HepG2 (cell line): Measurements from ENCODE around the gene PGPEP1. TPM values are rescaled to one million over a fixed set of nuclear protein-coding genes. Genes with fewer than 3 reads are reported as not detected.

Source experiments
- ADNP ChIP-seq: sonication (generic); formaldehyde crosslinking; IDR thresholded peaks from 2 replicates; pipeline ENCODE4 v1.4.0; 2020; ENCODE audit warnings: missing genetic modification reagents
- AFF4 ChIP-seq: sonication (generic); formaldehyde crosslinking; IDR thresholded peaks from 2 replicates; pipeline ENCODE4 v1.4.0; 2020; ENCODE audit warnings: missing genetic modification reagents
- ATM ChIP-seq: fragments of 450-650 bp; IDR thresholded peaks from 2 replicates; pipeline ENCODE4 v1.7.1; 2017; ENCODE audit warnings: mild to moderate bottlenecking, borderline replicate concordance
- BATF2 ChIP-seq: sonication (generic); formaldehyde crosslinking; IDR thresholded peaks from 2 replicates; pipeline ENCODE4 v1.8.0; 2022; ENCODE audit warnings: mild to moderate bottlenecking, missing genetic modification reagents, moderate library complexity
- ELF4 ChIP-seq: sonication (generic); formaldehyde crosslinking; IDR thresholded peaks from 2 replicates; pipeline ENCODE4 v1.5.0; 2020; ENCODE audit warnings: missing genetic modification reagents, mild to moderate bottlenecking, moderate library complexity, borderline replicate concordance
- FOXJ3 ChIP-seq: sonication (generic); formaldehyde crosslinking; IDR thresholded peaks from 2 replicates; pipeline ENCODE4 v1.4.0; 2020; ENCODE audit warnings: missing genetic modification reagents, mild to moderate bottlenecking, borderline replicate concordance
- KDM3A ChIP-seq: IDR thresholded peaks from 2 replicates; pipeline ENCODE4 v1.6.1; 2018; ENCODE audit warnings: low read depth, missing compliant biosample characterization
- KLF12 ChIP-seq: sonication (generic); formaldehyde crosslinking; IDR thresholded peaks from 2 replicates; pipeline ENCODE4 v1.4.0; 2020; ENCODE audit warnings: missing genetic modification reagents, borderline replicate concordance
- MAFK ChIP-seq, 2 experiments: IDR thresholded peaks in 1 of 2; conservative IDR thresholded peaks in 1 of 2; 2 replicates each; pipeline ENCODE4 v1.6.1; 2011; ENCODE audit warnings: improper control_type of control experiment in 2 of 2, low read length in 2 of 2
- MAZ ChIP-seq, 2 experiments: sonication (generic) in 1 of 2; formaldehyde crosslinking in 1 of 2; IDR thresholded peaks; 2 replicates each; pipeline versions ENCODE4 v1.5.0 to v1.6.1; 2012 to 2020; ENCODE audit warnings: low read depth in 2 of 2, mild to moderate bottlenecking in 2 of 2, borderline replicate concordance in 1 of 2, improper control_type of control experiment in 1 of 2, low read length in 1 of 2, missing genetic modification reagents in 1 of 2, moderate library complexity in 1 of 2
- NR2C2 ChIP-seq: sonication (generic); formaldehyde crosslinking; IDR thresholded peaks from 2 replicates; pipeline ENCODE4 v1.4.0; 2020; ENCODE audit warnings: missing genetic modification reagents, mild to moderate bottlenecking, moderate library complexity, borderline replicate concordance
- TBX2 ChIP-seq: sonication (generic); formaldehyde crosslinking; IDR thresholded peaks from 2 replicates; pipeline ENCODE4 v1.5.0; 2020; ENCODE audit warnings: missing genetic modification reagents, mild to moderate bottlenecking, borderline replicate concordance
- ZBTB10 ChIP-seq: sonication (generic); formaldehyde crosslinking; IDR thresholded peaks from 2 replicates; pipeline ENCODE4 v1.4.0; 2020; ENCODE audit warnings: missing genetic modification reagents, borderline replicate concordance
- ZBTB33 ChIP-seq: sonication (generic); formaldehyde crosslinking; IDR thresholded peaks from 2 replicates; pipeline ENCODE4 v1.4.0; 2020; ENCODE audit warnings: missing genetic modification reagents
- ZFP36L2 ChIP-seq: sonication (generic); formaldehyde crosslinking; IDR thresholded peaks from 2 replicates; pipeline ENCODE4 v1.4.0; 2020; ENCODE audit warnings: missing genetic modification reagents
- ZNF562 ChIP-seq: sonication (generic); formaldehyde crosslinking; IDR thresholded peaks from 2 replicates; pipeline ENCODE4 v1.8.0; 2022; ENCODE audit warnings: missing genetic modification reagents, borderline replicate concordance
- ZNF761 ChIP-seq: sonication (generic); formaldehyde crosslinking; conservative IDR thresholded peaks from 2 replicates; pipeline ENCODE4 v1.4.0; 2020; ENCODE audit warnings: mild to moderate bottlenecking, missing genetic modification reagents
- ZNF839 ChIP-seq: sonication (generic); formaldehyde crosslinking; IDR thresholded peaks from 2 replicates; pipeline ENCODE4 v1.4.0; 2020; ENCODE audit warnings: missing genetic modification reagents, mild to moderate bottlenecking, borderline replicate concordance
- polyA plus RNA-seq, 8 experiments: library from polyadenylated mRNA; depleted of rRNA in 3 of 8; stranded (reverse) in 7 of 8; unstranded in 1 of 8; fragments of >200 nt; fragmentation: Illumina TruSeq in 4 of 8; extraction: Trizol in 4 of 8; gene quantifications; 2 replicates each; pipeline versions ENCODE4 v1.2.1 to v1.2.3, GENCODE V29; 2011 to 2016; ENCODE audit warnings: low read depth in 4 of 8, missing spikeins in 1 of 8, mixed read lengths in 1 of 8; ENCODE audit not compliant: insufficient read depth in 1 of 8
- total RNA-seq, 5 experiments: library from RNA; depleted of rRNA; stranded (reverse); fragments of >200 nt; fragmentation: Illumina TruSeq; extraction: Trizol; gene quantifications; 2 replicates each; pipeline ENCODE4 v1.2.3, GENCODE V29; 2016; ENCODE audit warnings: low read depth in 1 of 5

PGPEP1 gene
- total and polyA plus RNA-seq, 2 of the 13 experiments (the other 11 are each of a cell fraction or from before 2014, with no cell fraction given): 53.1 to 56.6 TPM

- TF ChIP-seq NR2C2 (peak; percentile 64), MAZ (IDR thresholded peaks at IDR 0.05; ENCODE audit: borderline replicate concordance, low read depth, low read length) (peak; percentile 53; the same call in 1 of the 2 replicates), MAZ (CRISPR knock-in tag; IDR thresholded peaks at IDR 0.05; ENCODE audit: low read depth) (peak; percentile 72; the same call in 1 of the 2 replicates), ZNF839 (CRISPR knock-in tag) (peak; percentile 68; the same call in 1 of the 2 replicates), ZNF761 (CRISPR knock-in tag) (no peak), BATF2 (CRISPR knock-in tag) (no peak), MAFK (conservative IDR thresholded peaks at IDR 0.05 in 1 of 2, IDR thresholded peaks at IDR 0.05 in 1 of 2; ENCODE audit: low read length in 2 of 2) (peak; percentile 44 to 49; a peak in 3 of 4 replicates), ADNP (CRISPR knock-in tag) (peak; percentile 59; the same call in 1 of the 2 replicates), ZNF562 (CRISPR knock-in tag) (no peak), ELF4 (CRISPR knock-in tag) (no peak), ZBTB33 (0 out of 2 replicates have a peak, but pooled peaks have one; percentile 36), ATM (no peak), KDM3A (CRISPR knock-in tag) (no peak), ZFP36L2 (CRISPR knock-in tag) (no peak), FOXJ3 (CRISPR knock-in tag) (no peak), ZBTB10 (CRISPR knock-in tag) (no peak), AFF4 (CRISPR knock-in tag) (no peak), KLF12 (CRISPR knock-in tag) (no peak), TBX2 (CRISPR knock-in tag) (peak; percentile 92)
These were observed 33.7 kb downstream of the PGPEP1 start (continued) for GRCh38 chr19:18373892-18374629.
